Measurements from ENCODE around the gene FLRT2.

The FLRT2 gene

DNA sequence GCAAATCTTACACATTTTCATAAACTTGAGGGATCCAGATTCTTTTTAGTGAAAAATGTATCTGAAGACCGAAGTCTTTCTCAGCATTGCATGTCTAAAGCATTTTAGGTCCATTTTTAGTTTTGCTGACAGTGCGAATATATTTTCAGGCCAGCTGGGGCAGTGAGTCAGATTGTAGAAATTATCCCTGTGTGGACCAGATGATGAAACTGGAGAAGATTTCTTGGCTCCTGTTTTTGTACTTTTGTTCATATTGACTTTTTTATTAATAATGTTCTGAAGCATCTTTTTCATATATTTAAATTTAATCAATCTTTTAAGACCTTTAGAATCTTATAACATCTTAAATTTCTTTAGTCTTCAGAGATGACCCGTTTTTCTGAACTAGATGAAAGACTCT lies 173.1 kb downstream of the FLRT2 start:
- Histone ChIP-seq H3K4me3 (ENCODE audit: low read depth in 1 of 5, low read length in 5 of 5) (no peak overlapping the region), H3K4me1 (ENCODE audit: control insufficient read depth in 5 of 5, insufficient read depth in 5 of 5, low read length in 5 of 5) (peaks cover 0 to 4% (median 3%) of the 10 kb centered on the region in 5 donors), H3K27me3 (ENCODE audit: control insufficient read depth in 5 of 5, insufficient read depth in 4 of 5, low read length in 5 of 5) (no peaks in the 10 kb centered on the region), H3K9me3 (ENCODE audit: control insufficient read depth in 5 of 5, low read length in 5 of 5) (no peaks in the 10 kb centered on the region), H3K36me3 (ENCODE audit: control insufficient read depth in 5 of 5, insufficient read depth in 5 of 5, low read length in 5 of 5) (no peaks in the 10 kb centered on the region), H3K27ac (ENCODE audit: low read depth, low read length) (no peak overlapping the region), H3K9ac (ENCODE audit: low read length in 5 of 5) (no peak overlapping the region)
